AG09309 (cell line): ENCODE measurements around the gene HPD.

Experiments
- DNase-seq: peaks from one replicate; pipeline ENCODE4 v3.0.0-alpha.2; 2010; ENCODE audit warnings: low read depth
- H3K4me3 ChIP-seq: 2 replicates; pipeline ENCODE4 v1.5.1; 2011; ENCODE audit warnings: mild to moderate bottlenecking, low read depth, low read length, moderate library complexity; ENCODE audit not compliant: control insufficient read depth
- CTCF ChIP-seq: IDR thresholded peaks from 2 replicates; pipeline ENCODE4 v1.5.1; 2011; ENCODE audit warnings: mild to moderate bottlenecking, low read depth, low read length, inconsistent platforms; ENCODE audit not compliant: insufficient read depth, control insufficient read depth; ENCODE audit errors: missing control alignments

The HPD gene

GRCh38 chr12:121822393-121823100 lies 36.1 kb downstream of the HPD start:
- no peak for DNase-seq
- TF ChIP-seq CTCF: no peak
- H3K4me3 ChIP-seq: no peak overlapping the region

- TF ChIP-seq CTCF: no peak
- DNase-seq: no peak
Measured at GRCh38 chr12:121820056-121820455, 38.6 kb downstream of the HPD start.

GRCh38 chr12:121819212-121819949 lies 39.3 kb downstream of the HPD start:
- DNase-seq: no peak
- no peak overlapping the region for H3K4me3 ChIP-seq
- no peak for TF ChIP-seq CTCF

More at GRCh38 chr12:121820056-121820455, 38.6 kb downstream of the HPD start:
- H3K4me3 ChIP-seq: no peak overlapping the region

- TF ChIP-seq CTCF: no peak
- no peak for DNase-seq
- H3K4me3 ChIP-seq: no peak overlapping the region
Measured at GRCh38 chr12:121817648-121818043, 41.0 kb downstream of the HPD start.

GRCh38 chr12:121816925-121817647 lies 41.6 kb downstream of the HPD start:
- no peak overlapping the region for H3K4me3 ChIP-seq
- DNase-seq: no peak
- no peak for TF ChIP-seq CTCF

GRCh38 chr12:121815263-121815662 lies 43.4 kb downstream of the HPD start:
- no peak for TF ChIP-seq CTCF
- DNase-seq: no peak
- no peak overlapping the region for H3K4me3 ChIP-seq
